ENCODE results near the gene CLCA1.
A peak's percentile ranks its signal among the peaks of the same experiment; 100 is the strongest.

Gene CLCA1

DNA sequence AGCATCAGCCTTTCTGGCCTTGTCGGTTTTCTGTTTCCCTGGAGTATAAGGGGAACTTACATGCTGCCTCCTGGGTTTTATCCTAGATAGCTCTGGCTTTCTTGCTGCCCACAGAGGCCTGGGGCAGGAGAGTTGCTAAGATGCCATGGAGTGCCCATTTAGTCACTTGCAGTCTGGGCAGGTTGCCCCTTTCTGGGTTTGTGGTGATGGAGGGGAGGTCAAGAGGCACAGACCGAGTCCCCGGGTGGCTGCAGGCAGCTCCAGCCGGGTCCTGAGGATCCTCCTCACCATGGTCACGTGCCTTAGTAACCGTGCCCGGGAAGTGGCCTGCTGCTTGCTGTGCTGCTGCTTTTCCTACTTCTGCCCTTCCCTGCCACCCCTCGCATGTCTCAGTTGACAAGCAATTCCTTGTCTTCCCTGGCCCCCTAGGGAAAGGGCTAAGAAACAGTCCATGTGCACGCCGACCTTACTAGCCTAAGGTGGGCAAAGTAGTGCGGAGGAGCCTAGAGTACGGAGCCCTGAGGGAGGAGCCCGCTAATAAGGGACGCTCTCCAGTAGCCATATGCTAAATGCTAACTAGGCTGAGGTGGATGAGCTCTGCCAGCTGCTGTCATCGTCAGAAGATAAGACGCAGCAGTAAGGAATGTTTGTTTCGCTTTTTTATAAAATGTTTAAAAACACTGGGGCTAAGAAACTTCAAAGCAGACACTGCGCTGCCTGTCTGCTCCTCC lies 34.8 kb downstream of the CLCA1 start:
- DNase-seq (ENCODE audit: low read depth): no peak

DNA sequence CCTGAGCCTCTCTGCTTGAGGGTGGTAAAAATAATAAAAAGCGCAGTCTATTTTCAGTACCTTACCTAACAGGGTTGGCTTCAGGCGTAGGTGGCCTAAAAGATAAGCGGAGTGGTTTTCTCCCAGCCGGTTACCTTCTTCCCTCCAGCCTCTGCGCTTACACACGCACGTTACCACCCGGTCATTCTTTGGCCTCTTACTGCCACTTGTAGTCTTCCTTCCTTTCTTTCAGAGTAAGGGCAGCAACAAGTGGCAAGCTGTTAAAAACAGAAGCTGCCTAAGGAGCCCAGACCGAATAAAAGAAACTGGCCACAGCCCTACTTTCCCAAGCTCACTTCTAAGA lies 35.4 kb downstream of the CLCA1 start:
- DNase-seq (ENCODE audit: low read depth): no peak

DNA sequence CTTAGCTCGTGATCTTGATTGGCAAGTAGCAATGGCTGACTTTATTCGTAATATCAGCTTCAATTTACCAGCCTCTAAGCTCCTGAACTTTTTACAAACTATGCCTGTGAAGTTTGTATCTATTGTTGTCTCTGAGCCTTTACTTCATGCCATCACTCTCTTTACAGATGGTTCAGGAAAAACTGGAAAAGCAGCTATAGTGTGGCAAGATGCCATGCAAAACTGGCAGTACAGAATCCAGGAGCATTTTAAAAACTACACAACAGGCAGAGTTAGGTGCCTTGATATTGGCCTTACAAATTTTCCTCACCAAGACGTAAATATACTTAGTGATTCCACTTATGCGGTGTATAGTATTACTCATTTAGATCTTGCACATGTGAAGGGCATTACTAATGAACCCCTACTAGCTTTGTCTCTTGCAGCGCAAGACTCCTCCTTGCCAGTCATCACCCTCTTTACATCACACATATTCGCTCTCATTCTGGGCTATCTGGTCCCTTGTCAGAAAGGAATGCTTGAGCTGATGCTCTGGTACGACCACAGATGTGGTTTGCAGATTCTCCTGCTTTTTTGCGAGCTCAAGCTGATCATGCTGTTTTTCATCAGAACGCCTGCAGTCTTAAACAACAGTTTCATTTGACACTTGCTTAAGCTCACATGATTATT lies 36.3 kb downstream of the CLCA1 start:
- DNase-seq (ENCODE audit: low read depth): no peak

DNA sequence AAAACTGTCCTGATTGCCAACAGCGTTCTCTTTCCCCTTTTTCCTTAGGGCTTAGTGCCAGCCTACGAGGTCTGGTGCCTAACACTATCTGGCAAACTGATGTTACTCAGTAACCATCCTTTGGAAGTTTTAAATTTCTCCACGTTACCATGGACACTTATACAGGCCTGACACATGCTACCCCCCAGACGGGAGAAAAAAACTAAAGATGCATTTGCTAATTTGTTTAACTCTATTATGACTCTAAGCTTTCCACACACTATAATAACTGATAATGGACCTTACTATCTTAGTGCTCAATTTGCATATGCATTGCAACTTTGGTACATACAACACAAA lies 36.8 kb downstream of the CLCA1 start:
- no peak for DNase-seq (ENCODE audit: low read depth)

DNA sequence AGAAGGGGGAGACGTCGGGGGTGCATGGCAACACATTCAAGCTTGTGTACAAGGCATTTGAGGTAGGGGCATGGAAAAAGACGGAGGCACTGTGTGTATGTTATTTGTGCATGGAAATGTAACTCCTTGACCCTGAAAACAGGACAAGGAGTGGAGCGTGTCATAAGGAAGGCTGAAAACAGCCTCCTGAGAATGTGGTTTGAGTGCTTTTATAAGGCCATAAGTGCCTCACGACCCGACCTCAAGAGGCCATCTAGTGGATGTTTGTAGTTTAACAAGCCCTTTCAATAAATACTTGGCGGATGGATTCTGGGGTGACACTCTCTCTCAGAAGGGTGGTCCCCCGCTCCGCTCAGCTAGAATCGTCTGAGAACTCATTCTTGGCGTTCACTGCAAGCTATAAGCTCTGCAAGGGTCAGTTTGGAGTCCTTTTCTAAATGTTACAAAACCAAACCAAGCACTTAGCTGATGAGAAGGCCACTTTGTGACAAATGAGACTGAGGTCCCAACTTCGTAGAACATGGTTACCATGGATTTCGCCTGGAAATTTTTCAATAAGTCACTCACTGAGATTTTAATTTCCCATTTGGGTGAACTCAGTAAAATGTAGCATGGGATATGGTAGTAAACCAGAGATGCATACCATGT lies 39.3 kb downstream of the CLCA1 start:
- no peak for DNase-seq (ENCODE audit: low read depth)

DNA sequence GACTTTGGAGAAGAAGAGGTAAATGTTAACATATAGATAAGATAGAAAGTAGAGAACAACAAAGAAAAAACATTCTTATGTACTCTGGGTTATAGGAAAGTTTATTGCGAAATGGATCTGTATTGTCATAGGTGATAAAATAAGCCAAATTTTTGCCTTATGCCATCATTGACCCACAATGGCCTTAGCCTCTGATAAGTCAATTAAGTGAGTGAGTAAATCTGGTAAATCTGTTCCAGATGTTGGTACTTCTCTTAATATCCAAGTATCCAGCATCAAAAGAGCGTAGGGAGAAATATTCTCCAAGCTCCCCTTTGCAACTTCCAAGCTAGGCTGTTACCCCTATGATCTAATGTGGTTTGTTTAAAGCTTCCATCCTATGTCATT lies 39.8 kb downstream of the CLCA1 start:
- peak; percentile 33 for DNase-seq (ENCODE audit: low read depth)

DNA sequence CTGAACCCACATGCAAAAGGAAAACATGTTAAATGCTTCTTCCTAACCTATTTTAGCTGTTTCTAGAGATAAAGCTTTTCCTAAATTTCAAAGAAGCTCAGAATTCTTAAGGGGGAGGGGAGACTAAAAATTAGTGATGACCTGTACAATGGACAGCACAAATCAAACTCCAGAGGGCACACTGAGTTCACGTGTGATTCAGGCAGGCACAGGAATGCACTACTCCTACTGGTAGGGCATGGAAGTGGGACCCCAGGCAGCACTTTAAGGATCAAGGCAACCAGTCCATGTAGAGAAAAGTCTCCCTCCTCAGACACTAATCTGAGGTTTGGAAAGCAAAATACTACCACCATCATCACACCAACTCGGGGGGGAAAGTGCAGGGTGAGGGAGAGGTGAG lies 46.9 kb downstream of the CLCA1 start:
- no peak for DNase-seq (ENCODE audit: low read depth)

DNA sequence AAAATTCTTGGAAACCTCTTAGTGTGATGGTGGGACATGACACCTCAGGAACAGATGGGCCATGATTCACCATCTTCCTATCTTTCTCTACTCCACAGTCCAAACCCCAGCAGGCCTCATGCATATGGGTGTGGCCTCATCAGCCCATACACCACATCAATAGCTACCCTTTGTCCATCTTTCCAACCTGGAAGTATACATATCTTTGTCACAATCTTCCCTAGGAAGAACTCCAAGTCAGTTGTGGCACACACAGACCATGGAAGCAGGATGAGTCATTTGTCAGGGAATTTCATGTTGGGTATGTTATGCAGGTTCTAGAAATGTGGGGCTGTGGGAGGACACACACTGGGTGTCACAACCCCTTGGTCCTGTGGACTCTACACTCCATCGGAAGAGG lies 47.6 kb downstream of the CLCA1 start:
- no peak for DNase-seq (ENCODE audit: low read depth)

DNA sequence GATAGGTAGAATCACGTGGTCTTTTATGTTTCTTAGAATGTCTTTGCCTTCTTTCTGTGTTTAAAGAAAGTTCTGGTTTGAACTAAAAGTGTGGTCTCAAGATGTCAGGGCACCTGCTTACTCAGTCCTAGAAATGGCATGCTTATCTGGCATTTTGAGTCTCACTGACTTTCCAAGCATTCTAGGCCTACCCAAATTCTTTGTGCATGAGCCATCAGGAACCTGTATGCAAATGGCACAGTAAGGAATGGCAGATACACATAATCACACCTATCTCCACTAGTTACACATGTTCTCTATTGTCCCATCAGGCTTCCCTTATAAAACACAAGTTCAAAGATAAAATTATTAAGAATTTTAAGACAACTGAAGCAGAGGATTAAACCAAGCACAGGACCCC lies 48.6 kb downstream of the CLCA1 start:
- DNase-seq (ENCODE audit: low read depth): no peak

DNA sequence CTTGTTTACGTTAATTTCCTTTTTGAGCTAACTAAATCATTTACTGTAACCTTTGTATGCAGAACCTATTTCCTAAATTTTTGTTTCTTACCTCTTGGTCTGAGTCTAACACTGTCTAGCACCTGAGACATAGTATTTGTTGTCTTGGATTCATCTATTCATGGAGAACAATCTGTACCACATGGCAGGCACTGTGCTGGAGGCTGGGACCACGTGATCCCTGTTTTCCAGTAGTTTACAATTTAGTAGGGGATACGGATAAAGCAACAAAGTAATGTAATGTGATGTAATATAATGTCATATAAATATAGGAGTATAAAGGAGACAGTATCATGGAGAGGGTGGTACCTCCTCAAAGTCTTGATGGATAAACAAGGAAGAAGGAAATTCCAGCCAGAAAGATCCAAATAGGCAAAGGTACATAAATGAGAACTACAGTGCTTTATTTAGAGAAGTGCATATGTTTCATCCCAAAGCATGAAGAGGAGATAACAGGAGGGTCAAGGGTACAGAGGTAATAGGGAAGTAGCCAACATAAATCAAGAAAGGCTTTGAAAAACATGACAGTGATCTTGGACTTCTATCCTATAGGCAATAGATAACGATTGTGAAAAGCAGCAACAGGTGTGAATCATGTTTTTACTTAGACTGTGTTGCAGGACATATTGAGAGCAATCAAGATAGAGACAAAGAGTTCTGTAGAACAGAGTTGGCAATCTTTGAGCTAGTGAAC lies 52.2 kb downstream of the CLCA1 start:
- DNase-seq (ENCODE audit: low read depth): no peak

DNA sequence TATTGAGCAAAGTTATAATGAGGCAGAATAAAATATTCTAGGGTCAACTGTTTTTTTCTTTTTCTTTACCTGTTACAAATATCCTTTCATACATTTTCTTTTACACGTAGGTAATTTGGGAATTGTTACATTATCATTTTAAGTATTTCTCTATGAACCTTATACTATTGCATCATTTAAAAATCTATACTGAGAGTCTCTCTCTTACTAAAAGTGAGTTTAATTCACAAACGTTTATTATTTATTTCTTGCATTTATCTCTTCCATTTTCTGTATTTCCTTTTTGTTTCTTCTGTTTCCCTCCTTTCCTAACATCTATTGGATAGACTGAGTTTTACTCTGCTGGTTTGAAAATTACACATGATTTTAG lies 52.8 kb downstream of the CLCA1 start:
- DNase-seq (ENCODE audit: low read depth): no peak

DNA sequence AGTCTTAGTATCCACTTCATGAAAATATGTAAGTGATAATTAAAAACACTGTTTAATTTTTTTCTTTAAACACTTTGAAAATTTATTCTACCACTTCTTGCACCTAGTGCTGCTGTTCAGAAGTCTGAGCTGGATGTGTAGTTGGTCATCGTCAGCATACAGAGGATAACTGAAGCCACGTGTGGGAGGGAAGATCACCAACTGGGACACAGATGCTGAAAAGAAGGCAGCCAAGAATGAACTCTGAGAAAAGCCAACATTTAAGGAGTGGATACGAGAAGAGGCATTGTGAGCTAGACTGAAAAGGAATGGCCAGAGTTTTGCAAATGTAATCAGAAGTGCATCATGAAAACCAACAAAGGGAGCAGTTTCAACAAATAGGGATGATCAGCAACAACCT lies 53.5 kb downstream of the CLCA1 start:
- no peak for DNase-seq (ENCODE audit: low read depth)

DNA sequence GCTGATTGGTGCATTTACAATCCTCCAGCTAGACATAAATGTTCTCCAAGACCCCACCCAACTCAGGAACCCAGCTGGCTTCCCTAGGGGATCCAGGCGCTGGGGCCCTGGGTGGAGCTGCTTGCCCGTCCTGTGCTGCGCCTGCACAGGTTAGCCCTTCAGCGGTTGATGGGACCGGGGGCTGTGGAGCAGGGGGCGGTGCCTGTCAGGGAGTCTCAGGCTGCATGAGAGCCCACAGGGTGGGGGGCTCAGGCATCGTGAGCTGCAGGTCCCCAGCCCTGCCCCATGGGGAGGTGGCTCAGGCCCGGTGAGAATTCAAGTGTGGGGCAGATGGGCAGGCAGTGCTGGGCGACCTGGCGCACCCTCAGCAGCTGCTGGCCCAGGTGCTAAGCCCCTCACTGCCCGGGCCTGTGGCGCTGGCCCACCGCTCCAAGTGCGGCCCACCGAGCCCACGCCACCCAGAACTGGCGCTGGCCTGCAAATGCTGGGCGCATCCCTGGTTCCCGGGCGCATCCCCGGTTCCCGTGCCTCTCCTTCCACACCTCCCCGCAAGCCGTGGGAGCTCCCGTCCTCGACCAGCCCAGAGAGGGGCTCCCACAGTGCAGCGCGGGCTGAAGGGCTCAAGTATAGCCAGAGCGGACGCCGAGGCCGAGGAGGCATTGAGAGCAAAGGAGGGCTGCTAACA lies 55.1 kb downstream of the CLCA1 start:
- DNase-seq (ENCODE audit: low read depth): no peak

DNA sequence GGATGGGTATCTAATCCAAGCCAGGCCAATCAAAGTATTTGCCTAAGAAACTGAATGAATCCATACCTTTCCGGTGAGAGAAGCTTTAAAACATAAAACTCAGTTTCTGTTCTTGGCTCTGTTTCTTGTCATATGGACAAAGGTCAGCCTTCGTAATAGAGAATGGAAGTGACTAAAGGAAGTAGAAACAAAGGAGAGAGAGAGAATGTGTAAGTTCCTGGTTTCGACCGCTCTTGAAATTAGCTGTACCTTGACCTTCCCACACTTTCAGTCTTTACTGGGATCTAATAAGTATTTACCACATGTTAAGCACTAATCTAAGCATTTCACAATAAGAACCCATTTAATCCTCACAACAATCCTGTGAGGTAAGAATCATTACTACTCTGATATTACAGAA lies 58.6 kb downstream of the CLCA1 start:
- no peak for DNase-seq (ENCODE audit: low read depth)

DNA sequence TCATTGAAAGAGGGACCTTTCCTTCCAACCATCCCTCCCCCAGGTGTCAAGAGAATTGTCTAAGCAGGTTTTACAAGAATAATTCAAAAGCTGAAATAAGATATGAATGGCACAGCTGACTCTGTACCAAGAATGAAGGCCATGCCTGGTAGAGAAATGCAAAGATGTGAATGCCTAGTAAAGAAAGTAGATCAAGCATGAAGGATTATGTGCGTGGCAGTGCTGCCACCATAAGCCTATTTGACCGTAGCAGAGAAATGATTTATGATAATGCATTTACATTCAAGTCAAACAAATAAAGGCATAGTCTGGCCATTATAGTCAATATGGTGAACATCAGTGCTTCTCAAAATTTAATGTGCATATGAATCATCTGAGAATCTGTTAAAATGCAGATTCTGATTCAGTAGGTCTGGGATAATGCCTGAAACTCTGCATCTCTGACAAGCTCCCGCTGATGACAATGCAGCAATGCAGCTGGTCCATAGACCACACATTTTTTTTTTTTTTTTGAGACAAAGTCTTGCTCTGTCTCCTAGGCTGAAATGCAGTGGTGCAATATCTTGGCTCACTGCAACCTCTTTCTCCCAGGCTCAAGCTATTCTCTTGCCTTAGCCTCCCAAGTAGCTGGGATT lies 61.6 kb downstream of the CLCA1 start:
- no peak for DNase-seq (ENCODE audit: low read depth)

DNA sequence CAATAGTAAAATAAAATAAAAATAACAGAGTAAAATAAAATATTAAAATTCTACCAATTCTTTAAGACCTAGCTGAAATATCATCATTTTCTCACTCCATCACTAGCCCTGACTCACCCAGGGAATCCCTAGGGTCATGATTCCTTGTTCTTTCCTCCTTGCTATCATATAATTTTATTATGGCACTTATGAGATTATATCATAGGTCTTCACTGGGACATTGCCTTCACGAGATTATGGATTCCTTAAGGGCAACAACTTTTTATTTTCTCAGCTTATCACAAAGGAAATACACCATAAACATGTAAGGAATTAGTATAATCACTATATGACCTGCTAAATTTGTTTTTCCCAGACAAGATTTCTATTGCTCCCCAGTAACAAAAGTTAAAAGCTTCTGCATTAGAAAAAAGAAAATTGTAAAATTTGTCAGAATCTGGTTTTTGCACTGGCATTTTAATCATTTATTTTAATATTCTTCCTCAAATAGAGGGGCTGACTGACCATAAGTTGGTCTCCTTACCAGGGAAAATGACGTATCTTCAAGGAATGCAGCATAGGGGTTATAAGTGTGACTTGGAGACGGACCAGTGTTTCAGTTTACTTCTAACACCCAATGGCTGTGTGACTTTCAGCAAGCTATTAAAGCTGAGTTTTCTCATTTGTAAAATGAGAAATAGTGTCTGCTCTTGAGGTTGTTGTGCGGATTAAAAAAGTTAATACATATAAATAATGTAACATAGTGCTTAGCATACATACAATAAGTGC lies 69.4 kb downstream of the CLCA1 start:
- no peak for DNase-seq (ENCODE audit: low read depth)

DNA sequence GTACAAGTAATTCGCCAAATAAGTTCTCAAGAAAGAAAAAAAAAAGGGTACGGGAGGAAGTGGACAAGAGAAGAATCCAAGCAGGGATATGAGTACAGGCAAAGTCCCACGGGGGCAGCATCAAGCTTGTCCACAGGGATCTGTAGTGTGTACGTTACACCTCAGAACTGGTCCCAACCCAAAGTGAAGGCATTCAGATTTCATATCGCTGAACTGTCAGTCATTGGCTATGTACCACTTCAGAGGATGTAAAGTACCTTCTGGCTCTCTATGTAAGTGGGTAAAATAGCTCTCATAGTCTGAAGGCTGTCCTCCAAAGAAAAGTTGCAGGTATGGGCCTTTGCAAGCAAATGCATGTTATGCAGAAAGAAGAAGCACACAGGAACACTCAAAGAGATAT lies 70.0 kb downstream of the CLCA1 start:
- DNase-seq (ENCODE audit: low read depth): no peak

DNA sequence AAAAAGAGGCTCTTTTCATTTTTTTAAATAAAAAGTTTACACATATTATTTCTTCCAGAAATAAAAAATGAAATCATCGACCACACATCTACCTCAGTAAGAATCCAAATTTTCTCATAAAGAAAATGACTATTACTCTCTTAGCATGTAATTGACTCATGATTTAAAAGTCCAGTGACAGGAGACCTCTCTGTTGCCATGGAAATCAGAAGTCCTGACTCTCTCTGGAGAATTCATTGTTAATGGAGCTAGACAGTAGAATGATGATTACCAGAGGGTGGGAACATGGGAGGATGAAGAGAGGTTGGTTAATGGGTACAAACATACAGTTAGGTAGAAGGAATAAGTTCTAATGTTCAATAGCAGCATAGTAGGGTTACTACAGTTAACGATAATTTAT lies 73.1 kb downstream of the CLCA1 start:
- no peak for DNase-seq (ENCODE audit: low read depth)

DNA sequence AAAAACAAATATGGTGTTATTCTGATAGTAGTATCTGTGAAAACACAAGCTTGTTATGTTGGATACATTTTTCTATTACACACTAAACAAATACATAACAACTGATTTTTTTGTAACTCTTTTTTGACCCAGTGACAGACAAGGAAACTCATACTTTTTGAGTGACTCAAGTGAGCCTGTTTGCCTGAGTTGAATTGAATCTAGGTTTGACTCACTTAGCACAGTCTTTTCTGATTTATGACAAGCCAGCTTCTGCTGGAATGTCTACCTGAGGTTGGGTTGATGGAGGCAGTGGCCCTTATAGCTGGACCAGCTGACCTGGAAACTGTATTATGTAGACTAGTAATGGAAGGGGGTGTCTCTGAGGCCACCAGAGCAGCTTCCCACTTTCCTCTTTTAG lies 73.9 kb downstream of the CLCA1 start:
- DNase-seq (ENCODE audit: low read depth): peak; percentile 1

DNA sequence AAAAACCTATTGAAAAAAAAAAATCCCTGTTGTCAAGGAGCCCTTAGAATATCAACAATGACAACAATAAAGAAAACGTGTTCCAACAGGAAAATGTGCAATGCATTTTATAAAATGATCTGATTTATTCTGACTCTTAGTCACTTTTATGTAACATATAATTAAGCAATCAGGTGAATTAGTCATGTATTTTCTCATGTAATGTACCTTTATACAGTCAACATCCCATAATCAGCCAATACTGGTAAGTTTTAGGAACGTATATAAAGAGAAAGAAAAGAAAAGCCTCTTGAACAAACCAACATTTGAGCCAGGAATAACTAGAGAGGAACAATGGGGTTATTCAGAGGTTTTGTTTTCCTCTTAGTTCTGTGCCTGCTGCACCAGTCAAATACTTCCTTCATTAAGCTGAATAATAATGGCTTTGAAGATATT lies 78.1 kb downstream of the CLCA1 start, which contains the start of gene CLCA4:
TSS of gene CLCA4 (plus strand) at position 292 of the 435 bp plus-strand sequence. CDS start at position 334, 42 bp downstream.
- no peak for DNase-seq (ENCODE audit: low read depth)

DNA sequence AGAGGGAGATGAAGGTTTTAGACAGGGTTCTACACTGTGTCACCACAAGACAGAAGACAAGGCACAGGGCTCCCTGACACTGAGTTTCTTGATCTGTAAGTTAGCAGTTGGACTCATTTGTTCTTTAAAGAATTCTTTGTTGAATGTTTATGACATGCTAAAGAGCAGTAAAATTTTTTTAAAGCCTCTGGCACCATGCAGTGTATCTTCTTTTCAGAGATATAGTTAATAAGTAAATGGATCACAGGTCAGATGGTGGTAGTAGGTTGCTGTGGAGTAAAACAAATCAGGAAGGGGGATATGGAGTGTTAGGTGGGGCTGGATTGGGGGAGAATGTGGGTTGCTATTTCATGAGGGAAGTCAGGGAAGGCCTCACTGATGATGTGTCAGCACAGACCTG lies 80.1 kb downstream of the CLCA1 start:
- no peak for DNase-seq (ENCODE audit: low read depth)
